HG02759 (cell line): Measurements from ENCODE around the gene DNAJC13.

Experiments
- ATAC-seq: cut with Tn5 transposase; IDR thresholded peaks from one replicate; pipeline ENCODE4 v1.9.1; 2021; ENCODE audit warnings: mild to moderate bottlenecking, moderate library complexity; ENCODE audit not compliant: unreplicated experiment

The DNAJC13 gene

GRCh38 chr3:132573797-132574211 is 156.5 kb downstream of the DNAJC13 start:
- no peak for ATAC-seq

DNA sequence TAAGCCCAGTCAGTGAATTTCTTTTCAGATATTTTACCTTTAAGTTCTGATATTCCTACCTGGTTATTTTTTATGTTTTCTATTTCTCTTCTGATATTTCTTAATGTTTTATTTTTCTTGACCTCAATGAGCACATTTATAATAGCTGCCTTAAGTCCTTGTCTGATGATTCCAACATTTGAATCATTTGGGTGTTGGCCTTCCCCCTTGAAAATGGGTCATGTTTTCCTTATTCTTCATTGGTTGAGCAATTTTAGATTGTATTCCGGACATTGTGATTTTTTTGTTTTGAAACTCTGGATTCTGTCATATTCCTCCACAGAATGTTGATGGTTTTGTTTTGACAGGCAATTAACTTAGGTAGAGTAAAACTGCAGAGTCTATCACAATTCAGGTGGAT is 170.1 kb downstream of the DNAJC13 start:
- no peak for ATAC-seq
